ENCODE results near the gene DLST.

GRCh38 chr14:74908861-74909341 is 27.2 kb downstream of the DLST start:
- TF ChIP-seq, protein P1, sequence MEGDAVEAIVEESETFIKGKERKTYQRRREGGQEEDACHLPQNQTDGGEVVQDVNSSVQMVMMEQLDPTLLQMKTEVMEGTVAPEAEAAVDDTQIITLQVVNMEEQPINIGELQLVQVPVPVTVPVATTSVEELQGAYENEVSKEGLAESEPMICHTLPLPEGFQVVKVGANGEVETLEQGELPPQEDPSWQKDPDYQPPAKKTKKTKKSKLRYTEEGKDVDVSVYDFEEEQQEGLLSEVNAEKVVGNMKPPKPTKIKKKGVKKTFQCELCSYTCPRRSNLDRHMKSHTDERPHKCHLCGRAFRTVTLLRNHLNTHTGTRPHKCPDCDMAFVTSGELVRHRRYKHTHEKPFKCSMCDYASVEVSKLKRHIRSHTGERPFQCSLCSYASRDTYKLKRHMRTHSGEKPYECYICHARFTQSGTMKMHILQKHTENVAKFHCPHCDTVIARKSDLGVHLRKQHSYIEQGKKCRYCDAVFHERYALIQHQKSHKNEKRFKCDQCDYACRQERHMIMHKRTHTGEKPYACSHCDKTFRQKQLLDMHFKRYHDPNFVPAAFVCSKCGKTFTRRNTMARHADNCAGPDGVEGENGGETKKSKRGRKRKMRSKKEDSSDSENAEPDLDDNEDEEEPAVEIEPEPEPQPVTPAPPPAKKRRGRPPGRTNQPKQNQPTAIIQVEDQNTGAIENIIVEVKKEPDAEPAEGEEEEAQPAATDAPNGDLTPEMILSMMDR (conservative IDR thresholded peaks at IDR 0.05; ENCODE audit: low read length), result no peak
- TF ChIP-seq EZH2phosphoT487 (IDR thresholded peaks at IDR 0.05; ENCODE audit: borderline replicate concordance), result no peak

All from Loucy (cell line).